ENCODE measurements around the gene SRCAP. TPM values are rescaled to one million over a fixed set of nuclear protein-coding genes. Genes with fewer than 3 reads are reported as not detected.
"Not testable (repeated sequence)": the region's sequence is repeated elsewhere in the genome, so short reads cannot be mapped to it uniquely, and the experiment has no call there.

SRCAP gene
- total RNA-seq, 1 experiment from 2014 or later, result 9.4 TPM

- H3K27ac ChIP-seq, result peak overlapping the region; percentile 99
- H3K4me1 ChIP-seq (replicated peaks), result peaks cover 13% of the 10 kb centered on the region
- no peaks in the 10 kb centered on the region for H3K9me3 ChIP-seq (replicated peaks)
- peak; percentile 99 for DNase-seq (ENCODE audit: low read depth in 1 of 2, low spot score in 2 of 2)
- H3K4me3 ChIP-seq, result peak overlapping the region; percentile 80
- peaks cover 44% of the 10 kb centered on the region for H3K36me3 ChIP-seq
- no peaks in the 10 kb centered on the region for H3K27me3 ChIP-seq (replicated peaks)
Measured at GRCh38 chr16:30698139-30698815, 694 bp upstream of the SRCAP start.

GRCh38 chr16:30699615-30700099, 686 bp downstream of the SRCAP start:
- H3K4me1 ChIP-seq (replicated peaks), result peaks cover 13% of the 10 kb centered on the region
- no peaks in the 10 kb centered on the region for H3K9me3 ChIP-seq (replicated peaks)
- H3K4me3 ChIP-seq, result peak overlapping the region; percentile 80
- peak overlapping the region; percentile 99; the same call in 1 of the 2 replicates for H3K27ac ChIP-seq
- DNase-seq (ENCODE audit: low read depth in 1 of 2, low spot score in 2 of 2), result no peak
- H3K36me3 ChIP-seq, result peaks cover 58% of the 10 kb centered on the region
- no peaks in the 10 kb centered on the region for H3K27me3 ChIP-seq (replicated peaks)

GRCh38 chr16:30700491-30700890, 1.5 kb downstream of the SRCAP start:
- Histone ChIP-seq H3K4me3 (no peak overlapping the region), H3K4me1 (replicated peaks) (peaks cover 13% of the 10 kb centered on the region), H3K9me3 (replicated peaks) (no peaks in the 10 kb centered on the region), H3K27ac (no peak overlapping the region), H3K27me3 (replicated peaks) (no peaks in the 10 kb centered on the region), H3K36me3 (peaks cover 66% of the 10 kb centered on the region)
- no peak for DNase-seq (ENCODE audit: low read depth in 1 of 2, low spot score in 2 of 2)

GRCh38 chr16:30700971-30701370, 2.0 kb downstream of the SRCAP start:
- Histone ChIP-seq H3K9me3 (replicated peaks) (no peaks in the 10 kb centered on the region), H3K4me1 (replicated peaks) (peaks cover 13% of the 10 kb centered on the region), H3K4me3 (no peak overlapping the region), H3K27me3 (replicated peaks) (no peaks in the 10 kb centered on the region), H3K36me3 (peaks cover 71% of the 10 kb centered on the region), H3K27ac (no peak overlapping the region)
- no peak for DNase-seq (ENCODE audit: low read depth in 1 of 2, low spot score in 2 of 2)

GRCh38 chr16:30703071-30703470, 4.1 kb downstream of the SRCAP start:
- DNase-seq (ENCODE audit: low read depth in 1 of 2, low spot score in 2 of 2); H3K27ac ChIP-seq; H3K4me3 ChIP-seq; H3K4me1 ChIP-seq (replicated peaks); H3K27me3 ChIP-seq (replicated peaks); H3K9me3 ChIP-seq (replicated peaks): not testable (repeated sequence)
- peaks cover 91% of the 10 kb centered on the region for H3K36me3 ChIP-seq

- no peaks in the 10 kb centered on the region for H3K9me3 ChIP-seq (replicated peaks)
- H3K4me3 ChIP-seq, result no peak overlapping the region
- peaks cover 93% of the 10 kb centered on the region for H3K36me3 ChIP-seq
- DNase-seq (ENCODE audit: low read depth in 1 of 2, low spot score in 2 of 2), result no peak
- no peak overlapping the region for H3K27ac ChIP-seq
- H3K4me1 ChIP-seq (replicated peaks), result peaks cover 8% of the 10 kb centered on the region
- H3K27me3 ChIP-seq (replicated peaks), result no peaks in the 10 kb centered on the region
Measured at GRCh38 chr16:30703971-30704370, 5.0 kb downstream of the SRCAP start.

GRCh38 chr16:30706046-30706445, 7.1 kb downstream of the SRCAP start:
- H3K27ac ChIP-seq, result no peak overlapping the region
- no peak overlapping the region for H3K4me3 ChIP-seq
- H3K4me1 ChIP-seq (replicated peaks), result no peaks in the 10 kb centered on the region
- no peaks in the 10 kb centered on the region for H3K27me3 ChIP-seq (replicated peaks)
- H3K9me3 ChIP-seq (replicated peaks), result no peaks in the 10 kb centered on the region
- H3K36me3 ChIP-seq, result peaks cover 95% of the 10 kb centered on the region
- DNase-seq (ENCODE audit: low read depth in 1 of 2, low spot score in 2 of 2), result no peak

GRCh38 chr16:30710971-30711370, 12.0 kb downstream of the SRCAP start:
- peaks cover 100% of the 10 kb centered on the region for H3K36me3 ChIP-seq
- no peak overlapping the region for H3K27ac ChIP-seq
- H3K9me3 ChIP-seq (replicated peaks), result no peaks in the 10 kb centered on the region
- H3K4me1 ChIP-seq (replicated peaks), result no peaks in the 10 kb centered on the region
- no peak for DNase-seq (ENCODE audit: low read depth in 1 of 2, low spot score in 2 of 2)
- no peak overlapping the region for H3K4me3 ChIP-seq
- H3K27me3 ChIP-seq (replicated peaks), result no peaks in the 10 kb centered on the region

- DNase-seq (ENCODE audit: low read depth in 1 of 2, low spot score in 2 of 2), result no peak
- Histone ChIP-seq H3K9me3 (replicated peaks) (no peaks in the 10 kb centered on the region), H3K36me3 (peaks cover 100% of the 10 kb centered on the region), H3K27ac (no peak overlapping the region), H3K27me3 (replicated peaks) (no peaks in the 10 kb centered on the region), H3K4me3 (no peak overlapping the region), H3K4me1 (replicated peaks) (no peaks in the 10 kb centered on the region)
Measured at GRCh38 chr16:30711712-30712111, 12.7 kb downstream of the SRCAP start.

- H3K4me3 ChIP-seq, result no peak overlapping the region
- peaks cover 96% of the 10 kb centered on the region for H3K36me3 ChIP-seq
Measured at GRCh38 chr16:30715750-30716445, 16.9 kb downstream of the SRCAP start.

GRCh38 chr16:30720086-30720485, 21.1 kb downstream of the SRCAP start:
- Histone ChIP-seq H3K36me3 (peaks cover 96% of the 10 kb centered on the region), H3K27me3 (replicated peaks) (no peaks in the 10 kb centered on the region), H3K4me3 (no peak overlapping the region), H3K27ac (no peak overlapping the region), H3K4me1 (replicated peaks) (no peaks in the 10 kb centered on the region), H3K9me3 (replicated peaks) (no peaks in the 10 kb centered on the region)
- no peak for DNase-seq (ENCODE audit: low read depth in 1 of 2, low spot score in 2 of 2)

More at GRCh38 chr16:30715750-30716445, 16.9 kb downstream of the SRCAP start:
- H3K4me1 ChIP-seq (replicated peaks), result no peaks in the 10 kb centered on the region
- H3K27ac ChIP-seq, result no peak overlapping the region
- no peaks in the 10 kb centered on the region for H3K9me3 ChIP-seq (replicated peaks)
- DNase-seq (ENCODE audit: low read depth in 1 of 2, low spot score in 2 of 2), result no peak
- no peaks in the 10 kb centered on the region for H3K27me3 ChIP-seq (replicated peaks)

GRCh38 chr16:30720694-30721093, 21.7 kb downstream of the SRCAP start:
- H3K36me3 ChIP-seq, result peaks cover 96% of the 10 kb centered on the region
- H3K4me3 ChIP-seq, result no peak overlapping the region
- no peaks in the 10 kb centered on the region for H3K27me3 ChIP-seq (replicated peaks)
- no peaks in the 10 kb centered on the region for H3K9me3 ChIP-seq (replicated peaks)
- no peak overlapping the region for H3K27ac ChIP-seq
- H3K4me1 ChIP-seq (replicated peaks), result no peaks in the 10 kb centered on the region
- no peak for DNase-seq (ENCODE audit: low read depth in 1 of 2, low spot score in 2 of 2)

- no peaks in the 10 kb centered on the region for H3K27me3 ChIP-seq (replicated peaks)
- H3K36me3 ChIP-seq, result peaks cover 96% of the 10 kb centered on the region
- H3K27ac ChIP-seq, result no peak overlapping the region
- H3K4me1 ChIP-seq (replicated peaks), result no peaks in the 10 kb centered on the region
- no peak overlapping the region for H3K4me3 ChIP-seq
- no peak for DNase-seq (ENCODE audit: low read depth in 1 of 2, low spot score in 2 of 2)
- H3K9me3 ChIP-seq (replicated peaks), result no peaks in the 10 kb centered on the region
Measured at GRCh38 chr16:30721167-30721566, 22.2 kb downstream of the SRCAP start.

GRCh38 chr16:30721606-30722005, 22.6 kb downstream of the SRCAP start:
- H3K27ac ChIP-seq, result no peak overlapping the region
- H3K27me3 ChIP-seq (replicated peaks), result no peaks in the 10 kb centered on the region
- no peaks in the 10 kb centered on the region for H3K4me1 ChIP-seq (replicated peaks)
- DNase-seq (ENCODE audit: low read depth in 1 of 2, low spot score in 2 of 2), result no peak
- H3K36me3 ChIP-seq, result peaks cover 95% of the 10 kb centered on the region
- no peaks in the 10 kb centered on the region for H3K9me3 ChIP-seq (replicated peaks)
- no peak overlapping the region for H3K4me3 ChIP-seq
